ENCODE data around the gene PRH2.

- TF ChIP-seq GATA2 (IDR thresholded peaks at IDR 0.05; ENCODE audit: low read depth, low read length): no peak
- TF ChIP-seq GATA3 (IDR thresholded peaks at IDR 0.05; ENCODE audit: low read depth, low read length): no peak
Measured at GRCh38 chr12:10974965-10975364, 45.9 kb downstream of the PRH2 start.
